PC-3 (cell line): ENCODE results near the gene ATP5PB. TPM values are rescaled to one million over a fixed set of nuclear protein-coding genes. Genes with fewer than 3 reads are reported as not detected.

Experiments used
- ATAC-seq: fragments of 200-7000 bp; cut with Tn5 transposase; 2 replicates; pipeline ENCODE4 v1.9.1; 2020; ENCODE audit warnings: mild to moderate bottlenecking, moderate library complexity
- BruUV-seq: library from RNA; stranded (reverse); fragments of 400-500 nt; replicated peaks from 2 replicates; lab custom pipeline; 2021; lab: Mats Ljungman, UMichigan
- CTCF ChIA-PET: fragments of 300-600 bp; sonication (Branson Sonifier 250); formaldehyde crosslinking; loops from one replicate; lab custom pipeline; 2022; ENCODE audit warnings: antibody characterized with exemption; lab: Charles Lee
- POLR2A ChIA-PET: fragments of 300-600 bp; sonication (Branson Sonifier 250); formaldehyde crosslinking; loops from one replicate; lab custom pipeline; 2022; ENCODE audit warnings: antibody characterized with exemption; ENCODE audit not compliant: unreplicated experiment; lab: Charles Lee
- DNase-seq: peaks from one replicate; pipeline ENCODE4 v3.0.0-alpha.2; 2015
- H2AFZ ChIP-seq: fragments of 300-600 bp; sonication (generic); 2 replicates; pipeline ENCODE4 v1.6.0; 2016; ENCODE audit warnings: antibody characterized with exemption, low read length
- H3F3A ChIP-seq: fragments of 300-600 bp; sonication (generic); one replicate; pipeline ENCODE4 v1.6.0; 2017; ENCODE audit warnings: antibody characterized with exemption, low read length, control low read depth, mild to moderate bottlenecking; ENCODE audit not compliant: unreplicated experiment
- H3K27ac ChIP-seq: fragments of 300-600 bp; sonication (generic); 2 replicates; pipeline ENCODE4 v1.5.1; 2016; ENCODE audit warnings: mild to moderate bottlenecking, low read length
- H3K27me3 ChIP-seq: fragments of 300-600 bp; sonication (generic); 2 replicates; pipeline ENCODE4 v1.6.1; 2016; ENCODE audit warnings: low read length, mixed read lengths
- H3K36me3 ChIP-seq: fragments of 300-600 bp; sonication (generic); 2 replicates; pipeline ENCODE4 v1.6.1; 2016; ENCODE audit warnings: low read depth, mixed run types, low read length, mixed read lengths
- H3K4me1 ChIP-seq: fragments of 300-600 bp; sonication (generic); 2 replicates; pipeline ENCODE4 v1.5.1; 2016; ENCODE audit warnings: low read length; ENCODE audit not compliant: insufficient read depth
- H3K4me2 ChIP-seq: fragments of 300-600 bp; sonication (generic); 2 replicates; pipeline ENCODE4 v1.6.0; 2016; ENCODE audit warnings: low read length
- H3K4me3 ChIP-seq: fragments of 300-600 bp; sonication (generic); 2 replicates; pipeline ENCODE4 v1.5.1; 2016; ENCODE audit warnings: mild to moderate bottlenecking, low read length, mixed read lengths
- H3K79me2 ChIP-seq: fragments of 300-600 bp; sonication (generic); 2 replicates; pipeline ENCODE4 v1.6.1; 2017; ENCODE audit warnings: low read length, mixed read lengths
- H3K9ac ChIP-seq: fragments of 300-600 bp; sonication (generic); 2 replicates; pipeline ENCODE4 v1.6.0; 2016; ENCODE audit warnings: mild to moderate bottlenecking, low read length
- H3K9me2 ChIP-seq: fragments of 300-600 bp; sonication (generic); replicated peaks from 2 replicates; pipeline ENCODE4 v1.6.1; 2016; ENCODE audit warnings: mixed run types, low read length, mixed read lengths
- H3K9me3 ChIP-seq: fragments of 300-600 bp; sonication (generic); 2 replicates; pipeline ENCODE4 v1.6.1; 2016; ENCODE audit warnings: low read length, mixed read lengths
- H4K20me1 ChIP-seq: fragments of 300-600 bp; sonication (generic); 2 replicates; pipeline ENCODE4 v1.6.1; 2016; ENCODE audit warnings: low read length, mixed read lengths
- EZH2 ChIP-seq: fragments of 300-600 bp; sonication (generic); IDR thresholded peaks from one replicate; pipeline ENCODE4 v1.6.1; 2017; ENCODE audit warnings: antibody characterized with exemption, mild to moderate bottlenecking, low read length; ENCODE audit not compliant: unreplicated experiment
- EZH2phosphoT487 ChIP-seq: fragments of 300-600 bp; sonication (generic); IDR thresholded peaks from 2 replicates; pipeline ENCODE4 v1.6.1; 2018; ENCODE audit warnings: mild to moderate bottlenecking, antibody characterized with exemption, low read length, borderline replicate concordance
- intact Hi-C: fragments of 100-400 bp; cut with micrococcal nuclease; formaldehyde crosslinking; loops from 2 replicates; pipeline ENCODE4 v1.9.0; 2023
- total RNA-seq: library from RNA; depleted of rRNA; stranded (reverse); fragments of >200 nt; gene quantifications from 2 replicates; pipeline ENCODE4 v1.2.3, GENCODE V29; 2014
- TF ChIP-seq, protein P1 (sequence below): fragments of 300-600 bp; sonication (generic); conservative IDR thresholded peaks from 2 replicates; pipeline ENCODE4 v1.5.1; 2017; ENCODE audit warnings: antibody characterized with exemption, low read depth, mild to moderate bottlenecking, low read length

Gene ATP5PB
- total RNA-seq, 1 experiment from 2014 or later: 612 TPM

- CTCF ChIA-PET: no interaction called here
- Histone ChIP-seq H3K9me3 (no peaks in the 10 kb centered on the region), H2AFZ (no peak overlapping the region), H3F3A (no peaks in the 10 kb centered on the region), H3K4me2 (no peak overlapping the region), H3K79me2 (peaks cover 26% of the 10 kb centered on the region), H3K9ac (no peak overlapping the region), H3K36me3 (peaks cover 84% of the 10 kb centered on the region), H3K4me3 (no peak overlapping the region), H3K9me2 (no peaks in the 10 kb centered on the region), H4K20me1 (peaks cover 8% of the 10 kb centered on the region; the same call in 1 of the 2 replicates), H3K27me3 (no peaks in the 10 kb centered on the region), H3K27ac (no peak overlapping the region), H3K4me1 (peaks cover 21% of the 10 kb centered on the region)
- peak; percentile 35 for DNase-seq
- TF ChIP-seq EZH2 (no peak), EZH2phosphoT487 (no peak)
- TF ChIP-seq, protein P1, sequence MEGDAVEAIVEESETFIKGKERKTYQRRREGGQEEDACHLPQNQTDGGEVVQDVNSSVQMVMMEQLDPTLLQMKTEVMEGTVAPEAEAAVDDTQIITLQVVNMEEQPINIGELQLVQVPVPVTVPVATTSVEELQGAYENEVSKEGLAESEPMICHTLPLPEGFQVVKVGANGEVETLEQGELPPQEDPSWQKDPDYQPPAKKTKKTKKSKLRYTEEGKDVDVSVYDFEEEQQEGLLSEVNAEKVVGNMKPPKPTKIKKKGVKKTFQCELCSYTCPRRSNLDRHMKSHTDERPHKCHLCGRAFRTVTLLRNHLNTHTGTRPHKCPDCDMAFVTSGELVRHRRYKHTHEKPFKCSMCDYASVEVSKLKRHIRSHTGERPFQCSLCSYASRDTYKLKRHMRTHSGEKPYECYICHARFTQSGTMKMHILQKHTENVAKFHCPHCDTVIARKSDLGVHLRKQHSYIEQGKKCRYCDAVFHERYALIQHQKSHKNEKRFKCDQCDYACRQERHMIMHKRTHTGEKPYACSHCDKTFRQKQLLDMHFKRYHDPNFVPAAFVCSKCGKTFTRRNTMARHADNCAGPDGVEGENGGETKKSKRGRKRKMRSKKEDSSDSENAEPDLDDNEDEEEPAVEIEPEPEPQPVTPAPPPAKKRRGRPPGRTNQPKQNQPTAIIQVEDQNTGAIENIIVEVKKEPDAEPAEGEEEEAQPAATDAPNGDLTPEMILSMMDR: peak; percentile 73
- intact Hi-C loops: no loop called here
- BruUV-seq: no TSS peak
- no peak for ATAC-seq
- POLR2A ChIA-PET: no interaction called here
These were observed 7.6 kb upstream of the ATP5PB start for GRCh38 chr1:111441573-111442192.

GRCh38 chr1:111442457-111442856, 6.8 kb upstream of the ATP5PB start:
- ChIA-PET POLR2A (no interaction called here), CTCF (no interaction called here)
- DNase-seq: no peak
- TF ChIP-seq EZH2 (no peak), EZH2phosphoT487 (no peak)
- TF ChIP-seq, protein P1: no peak
- peaks cover 21% of the 10 kb centered on the region for H3K4me1 ChIP-seq
- H3K36me3 ChIP-seq: peaks cover 83% of the 10 kb centered on the region
- no peak overlapping the region for H3K4me3 ChIP-seq
- no peaks in the 10 kb centered on the region for H3F3A ChIP-seq
- no peak overlapping the region for H3K9ac ChIP-seq
- peaks cover 15% of the 10 kb centered on the region; the same call in 1 of the 2 replicates for H4K20me1 ChIP-seq
- no TSS peak for BruUV-seq
- H3K79me2 ChIP-seq: peaks cover 33% of the 10 kb centered on the region
- intact Hi-C loops: no loop called here
- no peak for ATAC-seq
- no peak overlapping the region for H2AFZ ChIP-seq
- no peak overlapping the region for H3K27ac ChIP-seq
- H3K27me3 ChIP-seq: no peaks in the 10 kb centered on the region
- no peaks in the 10 kb centered on the region for H3K9me3 ChIP-seq
- H3K9me2 ChIP-seq: no peaks in the 10 kb centered on the region
- no peak overlapping the region for H3K4me2 ChIP-seq

DNA sequence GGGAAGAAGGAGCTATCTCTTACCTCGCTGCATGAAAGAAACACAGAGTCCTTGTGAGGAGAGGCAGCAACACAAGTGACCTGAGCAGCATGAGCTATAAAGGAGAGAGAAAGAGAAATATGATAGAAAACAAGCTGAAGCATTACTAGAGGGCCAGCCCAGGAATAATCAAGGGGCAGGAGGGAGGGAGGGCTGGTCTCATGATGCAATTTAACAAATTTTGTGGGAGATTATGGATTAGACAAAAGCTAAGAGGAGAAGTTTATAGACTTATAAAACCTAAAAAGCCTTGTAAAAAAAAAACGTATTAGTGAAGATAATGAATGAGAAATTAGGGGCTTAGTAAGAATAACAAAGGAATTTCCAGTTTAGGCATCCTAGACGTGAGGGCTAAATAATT, 5.2 kb upstream of the ATP5PB start:
- ChIA-PET POLR2A (no interaction called here), CTCF (no interaction called here)
- intact Hi-C loops: no loop called here
- Histone ChIP-seq H3K9me2 (no peaks in the 10 kb centered on the region), H2AFZ (no peak overlapping the region), H4K20me1 (peaks cover 22% of the 10 kb centered on the region; the same call in 1 of the 2 replicates), H3K4me3 (no peak overlapping the region), H3K36me3 (peaks cover 71% of the 10 kb centered on the region), H3K79me2 (peaks cover 49% of the 10 kb centered on the region), H3K9me3 (no peaks in the 10 kb centered on the region), H3K4me2 (no peak overlapping the region), H3F3A (no peaks in the 10 kb centered on the region), H3K27me3 (no peaks in the 10 kb centered on the region), H3K27ac (no peak overlapping the region), H3K9ac (no peak overlapping the region), H3K4me1 (peaks cover 18% of the 10 kb centered on the region)
- no peak for ATAC-seq
- TF ChIP-seq EZH2 (no peak), EZH2phosphoT487 (no peak)
- TF ChIP-seq, protein P1: no peak
- no peak for DNase-seq
- no TSS peak for BruUV-seq
